Sigmoid colon (tissue), 7 donors: ENCODE measurements around the gene MACROD2. TPM values are rescaled to one million over a fixed set of nuclear protein-coding genes. Genes with fewer than 3 reads are reported as not detected.

Source experiments
- DNase-seq: peaks from one replicate; pipeline ENCODE4 v3.0.0-alpha.2; 2019
- H3K27ac ChIP-seq, 4 donors: fragments of 200-600 bp; sonication (generic); one replicate each; pipeline ENCODE4 v1.5.1; 2016 to 2019; ENCODE audit warnings: mild to moderate bottlenecking in 1 of 4
- H3K27me3 ChIP-seq, 3 donors: fragments of 200-600 bp; sonication (generic); one replicate each; pipeline ENCODE4 v1.5.1; 2019; ENCODE audit warnings: mild to moderate bottlenecking in 1 of 3
- H3K36me3 ChIP-seq, 4 donors: fragments of 200-600 bp; sonication (generic); one replicate each; pipeline ENCODE4 v1.5.1; 2016 to 2019
- H3K4me1 ChIP-seq, 4 donors: fragments of 200-600 bp; sonication (generic); one replicate each; pipeline ENCODE4 v1.5.1; 2017 to 2019
- H3K4me3 ChIP-seq, 4 donors: fragments of 200-600 bp; sonication (generic); one replicate each; pipeline ENCODE4 v1.5.1; 2017 to 2019; ENCODE audit warnings: mild to moderate bottlenecking in 2 of 4, moderate library complexity in 1 of 4
- H3K9me3 ChIP-seq, 4 donors: fragments of 200-600 bp in 3 of 4; sonication (generic) in 3 of 4; one replicate each; pipeline versions ENCODE4 v1.5.1 to v1.6.1; 2013 to 2019
- CTCF ChIP-seq, 4 experiments: fragments of 450-650 bp in 3 of 4; fragments of 200-600 bp in 1 of 4; IDR thresholded peaks; one replicate each; pipeline ENCODE4 v1.5.1; 2016 to 2019; ENCODE audit warnings: antibody characterized with exemption in 4 of 4, mild to moderate bottlenecking in 3 of 4, moderate library complexity in 2 of 4
- EP300 ChIP-seq, 4 donors: sonication (generic); formaldehyde crosslinking; IDR thresholded peaks; one replicate each; pipeline ENCODE4 v1.6.1; 2017; ENCODE audit warnings: antibody characterized with exemption in 4 of 4
- POLR2A ChIP-seq, 2 donors: fragments of 450-650 bp; IDR thresholded peaks; one replicate each; pipeline ENCODE4 v1.6.1; 2016; ENCODE audit warnings: antibody characterized with exemption in 2 of 2, mild to moderate bottlenecking in 2 of 2, moderate library complexity in 2 of 2
- POLR2AphosphoS5 ChIP-seq, 4 donors: sonication (generic); formaldehyde crosslinking; IDR thresholded peaks; one replicate each; pipeline ENCODE4 v1.6.1; 2017; ENCODE audit warnings: antibody characterized with exemption in 4 of 4
- WGBS, 2 donors: extraction: QIAGEN DNeasy Blood & Tissue Kit; methylation state at CpG; one replicate each; pipeline ENCODE4 v1.1.7; 2013; 5-methylcytosine and 5-hydroxymethylcytosine counted together
- intact Hi-C: fragments of 100-400 bp; cut with DNase I; formaldehyde crosslinking; loops from one replicate; pipeline ENCODE4 v1.15.1; 2023
- polyA plus RNA-seq, 3 donors: library from polyadenylated mRNA; stranded (reverse); fragments of 200-250 nt; gene quantifications; one replicate each; pipeline ENCODE4 v1.2.3, GENCODE V29; 2013
- total RNA-seq, 4 donors: library from RNA; depleted of rRNA; stranded (reverse); fragments of >200 nt; gene quantifications; one replicate each; pipeline ENCODE4 v1.1.0, GENCODE V29; 2016
- donor health status: healthy with polysubstance abuse.
- donor health status: Bipolar disorder and iron deficiency.
- donor health status: healthy.

The MACROD2 gene
- total and polyA plus RNA-seq, 7 donors, result 1.2 to 22.4 (median 5.8) TPM

- DNase-seq, result no peak
- no peak overlapping the region for H3K4me3 ChIP-seq
- no peak overlapping the region for H3K27ac ChIP-seq
- H3K9me3 ChIP-seq, result peaks cover 0 to 4% (median 2%) of the 10 kb centered on the region in 4 donors
- TF ChIP-seq EP300 (IDR thresholded peaks at IDR 0.05), result no peak
- TF ChIP-seq POLR2A (IDR thresholded peaks at IDR 0.05), result no peak
- no peak for TF ChIP-seq POLR2AphosphoS5 (IDR thresholded peaks at IDR 0.05)
- TF ChIP-seq CTCF (IDR thresholded peaks at IDR 0.05), result no peak
- no peaks in the 10 kb centered on the region for H3K36me3 ChIP-seq
- 52 to 57% methylated on average over 1 of the region's 1 CpG for WGBS, 2 donors
- no peaks in the 10 kb centered on the region for H3K4me1 ChIP-seq
- no peaks in the 10 kb centered on the region for H3K27me3 ChIP-seq
- intact Hi-C loops, result no loop called here
These were observed 1943.5 kb downstream of the MACROD2 start for GRCh38 chr20:15938847-15939246.

- intact Hi-C loops, result no loop called here
- Histone ChIP-seq H3K27ac (no peak overlapping the region), H3K9me3 (peaks cover 0 to 4% (median 2%) of the 10 kb centered on the region in 4 donors), H3K27me3 (no peaks in the 10 kb centered on the region), H3K4me1 (no peaks in the 10 kb centered on the region), H3K36me3 (no peaks in the 10 kb centered on the region), H3K4me3 (no peak overlapping the region)
- TF ChIP-seq CTCF (IDR thresholded peaks at IDR 0.05) (no peak), POLR2AphosphoS5 (IDR thresholded peaks at IDR 0.05) (no peak), EP300 (IDR thresholded peaks at IDR 0.05) (no peak), POLR2A (IDR thresholded peaks at IDR 0.05) (no peak)
- WGBS, 2 donors, result 89 to 94% methylated on average over 6 of the region's 6 CpGs
- no peak for DNase-seq
These were observed 1944.8 kb downstream of the MACROD2 start for GRCh38 chr20:15940127-15940526.

DNA sequence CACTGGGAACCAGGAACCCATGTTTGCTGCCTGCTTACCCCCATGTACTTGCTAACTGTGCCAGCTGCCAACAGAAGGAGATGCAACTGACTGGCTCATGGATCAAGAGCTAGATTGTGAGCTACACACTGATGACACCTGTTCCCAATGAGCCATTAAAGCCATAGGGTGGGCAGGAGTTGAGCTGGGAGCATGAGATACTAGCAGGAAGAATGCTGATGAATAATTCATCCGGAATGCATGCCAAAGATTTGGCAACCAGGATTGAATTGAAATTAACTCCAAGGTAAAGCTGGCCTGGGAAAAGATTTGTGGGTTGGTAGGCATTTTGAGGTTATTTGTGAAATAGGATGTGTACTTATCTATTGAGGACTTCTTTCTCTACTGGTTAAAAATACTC is 1946.8 kb downstream of the MACROD2 start:
- 0 to 37% methylated on average over 1 of the region's 1 CpG for WGBS, 2 donors

GRCh38 chr20:15945289-15945688 is 1950.0 kb downstream of the MACROD2 start:
- no peaks in the 10 kb centered on the region for H3K36me3 ChIP-seq
- TF ChIP-seq EP300 (IDR thresholded peaks at IDR 0.05) (no peak), POLR2A (IDR thresholded peaks at IDR 0.05) (no peak), POLR2AphosphoS5 (IDR thresholded peaks at IDR 0.05) (no peak), CTCF (IDR thresholded peaks at IDR 0.05) (no peak)

More for the DNA sequence above, 1946.8 kb downstream of the MACROD2 start:
- H3K4me3 ChIP-seq, result no peak overlapping the region
- H3K4me1 ChIP-seq, result no peaks in the 10 kb centered on the region
- H3K27me3 ChIP-seq, result no peaks in the 10 kb centered on the region
- intact Hi-C loops, result no loop called here
- TF ChIP-seq CTCF (IDR thresholded peaks at IDR 0.05), result no peak
- TF ChIP-seq EP300 (IDR thresholded peaks at IDR 0.05), result no peak
- TF ChIP-seq POLR2AphosphoS5 (IDR thresholded peaks at IDR 0.05), result no peak
- TF ChIP-seq POLR2A (IDR thresholded peaks at IDR 0.05), result no peak
- peaks cover 0 to 4% (median 2%) of the 10 kb centered on the region in 4 donors for H3K9me3 ChIP-seq
- no peaks in the 10 kb centered on the region for H3K36me3 ChIP-seq
- no peak for DNase-seq
- H3K27ac ChIP-seq, result no peak overlapping the region

DNA sequence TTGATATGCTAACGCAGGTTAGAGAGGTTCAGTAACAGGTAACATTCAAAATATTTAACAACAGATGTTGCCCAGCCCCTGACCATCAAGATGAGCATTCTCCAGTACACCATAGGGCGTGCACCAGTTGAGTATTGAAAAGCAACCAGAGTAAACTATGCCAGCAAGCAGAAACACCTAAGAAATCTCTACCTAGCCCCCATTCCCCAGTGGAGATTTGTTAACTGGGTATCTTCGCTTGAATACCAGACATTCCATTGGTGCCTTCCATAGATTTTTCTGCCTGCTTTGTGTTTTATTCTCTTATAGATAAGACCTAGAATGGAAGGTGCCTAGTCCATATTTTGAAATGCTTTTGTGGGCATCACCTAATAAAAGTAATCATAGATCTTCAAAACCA is 1954.1 kb downstream of the MACROD2 start:
- Histone ChIP-seq H3K36me3 (no peaks in the 10 kb centered on the region), H3K27ac (no peak overlapping the region), H3K9me3 (no peaks in the 10 kb centered on the region), H3K4me1 (no peaks in the 10 kb centered on the region), H3K27me3 (no peaks in the 10 kb centered on the region), H3K4me3 (no peak overlapping the region)
- 74 to 87% methylated on average over 3 of the region's 3 CpGs for WGBS, 2 donors
- no peak for DNase-seq
- TF ChIP-seq CTCF (IDR thresholded peaks at IDR 0.05) (no peak), POLR2AphosphoS5 (IDR thresholded peaks at IDR 0.05) (no peak), POLR2A (IDR thresholded peaks at IDR 0.05) (no peak), EP300 (IDR thresholded peaks at IDR 0.05) (no peak)
- intact Hi-C loops, result no loop called here

More at GRCh38 chr20:15945289-15945688, 1950.0 kb downstream of the MACROD2 start:
- Histone ChIP-seq H3K4me1 (no peaks in the 10 kb centered on the region), H3K9me3 (no peaks in the 10 kb centered on the region), H3K27ac (no peak overlapping the region), H3K4me3 (no peak overlapping the region), H3K27me3 (no peaks in the 10 kb centered on the region)
- DNase-seq, result no peak
- intact Hi-C loops, result no loop called here
